GM21786 (cell line): Measurements from ENCODE around the gene OR5H1.
"Not testable (repeated sequence)": the region's sequence is repeated elsewhere in the genome, so short reads cannot be mapped to it uniquely, and the experiment has no call there.

ENCODE experiments used
- ATAC-seq: cut with Tn5 transposase; IDR thresholded peaks from one replicate; pipeline ENCODE4 v1.9.1; 2021; ENCODE audit not compliant: unreplicated experiment

Gene OR5H1

GRCh38 chr3:98130421-98130820 is at the start of gene OR5H1:
Gene OR5H1 (plus strand): TSS chr3:98130721. CDS start chr3:98132698, 1,977 bp downstream.
- no peak for ATAC-seq

- ATAC-seq = no peak
Measured at GRCh38 chr3:98086873-98087272, 43.6 kb upstream of the OR5H1 start, which contains the start of gene OR5AC2. Gene OR5AC2 (plus strand): TSS chr3:98087173. CDS start chr3:98087173, 0 bp downstream.

DNA sequence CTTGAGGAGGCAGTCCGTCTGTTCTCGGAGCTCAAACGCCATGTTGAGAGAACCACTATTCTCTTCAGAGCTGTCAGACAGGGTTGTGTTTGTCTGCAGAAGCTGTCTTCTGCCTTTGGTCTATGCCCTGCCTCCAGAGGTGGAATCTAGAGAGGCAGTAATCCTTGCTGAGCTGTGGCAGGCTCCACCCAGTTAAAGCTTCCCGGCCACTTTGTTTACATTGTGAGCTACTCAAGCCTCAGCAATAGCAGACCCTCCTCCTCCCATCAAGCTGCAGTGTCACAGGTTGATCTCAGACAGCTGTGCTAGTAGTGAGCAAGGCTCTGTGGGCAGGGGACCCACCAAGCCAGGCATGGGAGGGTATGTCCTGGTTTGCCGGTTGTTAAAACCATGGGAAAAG is 34.6 kb upstream of the OR5H1 start:
- no peak for ATAC-seq

DNA sequence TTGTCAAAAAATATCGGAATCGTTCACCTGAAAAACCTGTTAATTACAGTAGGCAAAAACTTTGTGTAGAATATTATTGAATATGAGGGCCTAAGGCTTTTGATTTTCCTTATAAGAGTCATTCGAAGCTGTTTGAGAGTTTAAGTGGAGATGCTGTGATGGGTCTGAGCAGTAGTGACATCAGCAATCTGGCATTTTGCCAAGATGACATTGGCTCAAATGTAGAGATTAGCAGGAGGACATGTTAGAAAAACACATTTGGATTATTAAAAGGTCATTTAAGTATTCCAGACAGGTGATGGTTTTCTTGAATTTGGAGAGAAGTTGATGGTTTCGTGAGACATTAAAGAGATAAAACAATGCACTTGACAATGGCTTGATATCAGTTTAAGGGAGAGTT is 30.7 kb upstream of the OR5H1 start:
- no peak for ATAC-seq

DNA sequence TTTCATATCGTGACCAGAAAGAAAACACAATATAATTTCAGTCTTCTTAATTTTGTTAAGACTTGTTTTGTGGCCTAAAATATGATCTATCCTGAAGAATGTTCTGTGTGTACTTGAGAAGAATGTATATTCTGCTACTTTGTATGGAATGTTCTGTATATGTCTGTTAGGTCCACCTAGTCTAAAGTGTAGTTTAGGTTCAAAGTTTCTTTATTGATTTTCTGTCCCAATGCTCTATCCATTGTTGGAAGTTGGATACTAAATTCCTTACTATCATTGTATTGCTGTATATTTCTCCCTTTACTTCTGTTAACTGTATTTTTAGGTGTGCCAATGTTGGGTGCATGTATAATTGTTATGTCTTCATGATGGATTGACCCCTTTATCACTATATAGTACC is 22.4 kb upstream of the OR5H1 start:
- ATAC-seq = no peak

DNA sequence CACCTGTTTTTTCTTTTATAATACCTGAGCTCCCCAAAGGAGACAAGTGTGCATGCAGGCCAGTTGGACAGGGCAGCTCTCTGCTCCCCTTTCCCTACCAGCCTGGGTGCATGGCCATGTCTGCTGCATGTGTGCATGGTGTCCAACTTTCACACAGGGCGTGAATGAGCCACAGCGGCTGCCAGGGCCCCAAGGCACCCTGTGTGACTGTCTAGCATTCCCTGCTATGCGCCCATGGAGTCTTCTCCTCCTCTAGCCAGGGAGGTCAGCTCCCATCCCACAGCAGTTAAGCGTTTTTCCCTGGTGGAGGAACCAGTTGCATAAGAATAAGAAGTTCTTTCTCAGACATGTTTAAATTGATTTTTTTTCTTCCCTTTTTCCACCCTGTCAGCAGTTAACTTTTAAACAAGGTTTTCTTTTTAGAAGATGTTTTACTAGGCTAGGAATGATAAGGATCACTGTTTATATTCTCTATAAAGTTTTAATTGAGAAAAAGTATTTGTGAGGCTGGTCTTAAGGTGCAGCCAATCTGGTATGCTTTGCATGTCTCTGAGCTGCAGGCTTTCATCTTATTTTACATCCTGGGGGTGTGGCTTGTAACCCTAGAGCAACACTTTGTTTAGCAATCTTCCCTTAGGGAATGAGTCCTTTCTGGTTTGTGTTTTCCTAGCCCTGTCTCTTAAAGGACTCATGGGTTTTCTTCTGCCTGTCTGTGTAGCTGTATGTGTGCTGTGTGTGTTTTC is 20.5 kb upstream of the OR5H1 start:
- ATAC-seq = no peak

DNA sequence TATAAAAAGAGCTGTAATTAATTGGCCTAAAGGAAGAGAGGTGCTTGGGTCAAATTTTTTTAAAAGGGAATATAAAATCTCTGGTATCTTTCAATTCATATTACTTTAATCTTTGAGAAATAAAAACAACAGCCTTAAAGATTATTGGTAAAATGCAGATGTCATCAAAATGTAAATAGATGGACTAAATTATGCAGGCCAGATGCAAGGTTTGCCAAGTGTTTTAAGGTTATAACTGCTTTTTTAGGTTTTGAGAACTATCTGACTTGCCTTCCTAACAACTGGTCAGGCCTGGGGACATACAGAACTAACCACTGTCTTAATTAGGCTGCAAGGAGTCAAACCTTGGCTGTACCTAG is 20.0 kb upstream of the OR5H1 start:
- ATAC-seq = no peak

GRCh38 chr3:98114264-98114663 is 16.3 kb upstream of the OR5H1 start:
- ATAC-seq = no peak

DNA sequence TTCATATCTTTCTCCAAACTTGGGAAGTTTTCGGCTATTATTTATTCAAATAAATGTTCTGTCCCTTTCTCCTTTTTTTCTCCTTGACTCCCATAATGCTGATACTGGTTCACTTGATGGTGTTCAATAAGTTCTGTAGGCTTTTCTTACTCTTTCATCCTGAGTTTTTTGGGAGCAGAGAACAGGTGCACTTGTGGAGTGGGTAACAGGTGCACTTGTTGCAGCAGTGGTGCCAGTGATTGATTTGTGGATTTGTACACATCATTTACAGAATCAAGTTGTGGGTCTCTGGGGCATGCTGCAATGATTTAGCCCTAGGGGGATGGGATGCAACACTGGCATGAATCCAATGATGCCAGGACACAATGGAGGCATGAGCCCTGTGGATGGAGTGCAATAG is 14.8 kb upstream of the OR5H1 start:
- no peak for ATAC-seq

DNA sequence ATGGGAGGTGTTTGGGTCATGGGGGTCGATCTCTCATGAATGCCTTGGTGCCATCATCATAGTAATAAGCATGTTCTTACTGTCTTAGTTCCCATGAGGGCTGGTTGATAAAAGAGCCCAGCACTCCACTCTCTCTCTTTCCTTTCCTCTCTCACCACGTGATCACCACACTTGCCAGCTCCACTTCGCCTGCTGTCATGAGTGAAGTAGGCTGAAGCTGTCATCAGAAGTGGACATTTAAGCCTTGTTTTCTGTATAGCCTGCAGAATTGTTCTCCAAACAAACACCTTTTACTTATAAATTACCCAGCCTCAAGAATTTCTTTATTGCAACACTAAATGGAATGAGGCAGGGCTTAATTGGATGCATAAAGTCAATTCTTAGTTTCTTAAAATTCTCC is 6.1 kb downstream of the OR5H1 start:
- ATAC-seq = no peak

GRCh38 chr3:98137826-98138557 is 7.5 kb downstream of the OR5H1 start:
- not testable (repeated sequence) for ATAC-seq

- no peak for ATAC-seq
Measured at GRCh38 chr3:98140531-98140930, 10.0 kb downstream of the OR5H1 start.

DNA sequence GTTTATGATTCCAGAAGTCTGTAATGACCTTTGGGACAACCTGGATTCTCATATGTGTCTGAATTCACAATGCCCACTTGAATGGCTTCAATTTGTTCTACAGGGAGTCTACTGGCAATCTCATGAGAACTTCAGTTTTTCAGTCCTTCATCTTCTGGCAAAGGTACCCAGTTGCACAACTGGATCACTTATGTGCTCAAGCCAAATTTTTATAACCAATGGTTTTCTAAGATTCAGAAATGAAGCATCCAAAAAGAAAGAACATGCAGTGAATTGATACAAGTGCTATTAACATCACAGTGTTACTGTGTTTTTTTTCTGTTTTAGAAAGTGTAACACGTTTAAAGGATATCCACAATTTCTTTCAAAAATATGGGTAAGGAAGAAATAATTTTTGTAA is 16.7 kb downstream of the OR5H1 start, which contains the start of gene OR5H14:
Gene OR5H14, plus strand, starts transcription at position 301 of the 400 bp plus-strand sequence. CDS start 1,907 bp downstream, outside the sequence.
- no peak for ATAC-seq

DNA sequence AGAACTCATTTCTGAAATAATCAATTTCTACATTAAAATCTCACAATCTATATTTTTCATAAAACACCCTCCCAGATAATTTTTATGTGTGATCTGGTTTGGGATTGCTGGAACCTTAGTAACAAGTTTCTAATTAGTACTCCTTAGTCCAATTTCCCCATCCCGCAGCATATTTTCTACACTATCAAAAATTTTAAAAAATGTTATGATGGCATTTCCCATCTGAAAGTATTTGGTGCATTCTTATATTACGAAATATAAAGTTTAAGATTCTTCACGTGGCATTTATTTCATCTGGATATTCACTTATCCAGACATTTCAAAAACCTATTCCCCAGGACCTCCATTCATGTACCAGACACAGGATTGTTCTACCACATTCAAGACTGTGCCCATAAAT is 18.2 kb downstream of the OR5H1 start:
- no peak for ATAC-seq

DNA sequence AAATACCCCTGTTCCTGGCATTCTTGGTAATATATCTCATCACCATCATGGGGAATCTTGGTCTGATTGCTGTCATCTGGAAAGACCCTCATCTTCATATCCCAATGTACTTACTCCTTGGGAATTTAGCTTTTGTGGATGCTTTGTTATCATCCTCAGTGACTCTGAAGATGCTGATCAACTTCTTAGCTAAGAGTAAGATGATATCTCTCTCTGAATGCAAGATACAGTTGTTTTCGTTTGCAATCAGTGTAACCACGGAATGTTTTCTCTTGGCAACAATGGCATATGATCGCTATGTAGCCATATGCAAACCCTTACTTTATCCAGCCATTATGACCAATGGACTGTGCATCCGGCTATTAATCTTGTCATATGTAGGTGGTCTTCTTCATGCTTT is 18.9 kb downstream of the OR5H1 start:
- ATAC-seq = not testable (repeated sequence)

DNA sequence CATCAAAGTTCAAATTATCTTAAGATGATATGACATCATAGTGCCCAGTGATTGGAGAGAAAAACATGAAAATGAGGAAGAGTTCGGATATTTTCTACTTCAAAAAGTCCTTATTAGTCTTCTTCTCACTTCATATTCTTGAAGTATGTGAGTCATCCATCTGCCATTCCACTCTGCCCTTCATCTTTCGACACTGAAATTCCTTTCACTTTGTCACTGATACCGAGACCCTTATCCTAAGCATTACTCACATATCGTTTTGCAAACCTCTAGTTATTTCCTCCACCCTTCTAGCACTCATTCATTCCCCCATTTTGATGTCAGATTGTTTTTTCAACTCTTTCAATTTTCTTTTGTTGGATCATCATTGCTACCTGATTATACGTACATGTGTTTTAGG is 20.7 kb downstream of the OR5H1 start:
- ATAC-seq = no peak

DNA sequence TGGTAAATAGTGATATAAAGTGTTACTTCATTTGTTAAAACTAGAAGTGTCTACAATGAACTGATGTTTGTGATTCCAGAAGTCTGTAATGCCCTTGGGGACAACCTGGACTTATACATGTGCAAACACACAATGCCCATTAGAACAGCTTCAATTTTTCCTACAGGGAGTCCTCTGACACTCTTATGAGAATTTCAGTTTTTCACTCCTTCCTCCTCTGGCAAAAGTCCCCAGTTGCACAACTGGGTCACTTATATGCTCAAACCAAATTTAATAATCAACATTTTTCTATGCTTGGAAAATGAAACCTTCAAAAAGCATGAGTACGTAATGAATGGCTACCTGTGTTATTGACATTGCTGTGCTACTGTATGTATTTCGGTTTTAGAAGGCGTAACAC is 35.9 kb downstream of the OR5H1 start, which contains the start of gene OR5H15:
Gene OR5H15, plus strand, starts transcription at position 301 of the 400 bp plus-strand sequence. CDS start 2,004 bp downstream, outside the sequence.
- no peak for ATAC-seq

DNA sequence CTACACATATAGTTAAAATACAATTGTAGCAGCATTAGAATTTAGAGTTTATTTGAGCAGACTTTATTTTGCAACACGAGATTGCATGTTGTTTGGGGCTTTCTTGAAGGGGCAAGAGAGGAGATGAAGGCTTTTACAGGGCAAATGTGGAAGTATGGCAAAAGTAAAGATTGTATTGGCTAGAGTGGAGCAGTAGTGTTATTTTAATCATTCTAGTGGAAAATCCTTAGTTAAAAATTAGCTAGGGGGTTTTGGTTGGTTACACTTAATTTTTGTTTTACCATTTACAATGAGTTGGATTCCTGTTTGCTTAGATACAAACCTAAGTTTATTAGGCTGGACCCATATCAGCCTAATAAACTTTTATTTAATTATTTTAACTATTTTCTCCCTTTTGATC is 40.5 kb downstream of the OR5H1 start:
- no peak for ATAC-seq

DNA sequence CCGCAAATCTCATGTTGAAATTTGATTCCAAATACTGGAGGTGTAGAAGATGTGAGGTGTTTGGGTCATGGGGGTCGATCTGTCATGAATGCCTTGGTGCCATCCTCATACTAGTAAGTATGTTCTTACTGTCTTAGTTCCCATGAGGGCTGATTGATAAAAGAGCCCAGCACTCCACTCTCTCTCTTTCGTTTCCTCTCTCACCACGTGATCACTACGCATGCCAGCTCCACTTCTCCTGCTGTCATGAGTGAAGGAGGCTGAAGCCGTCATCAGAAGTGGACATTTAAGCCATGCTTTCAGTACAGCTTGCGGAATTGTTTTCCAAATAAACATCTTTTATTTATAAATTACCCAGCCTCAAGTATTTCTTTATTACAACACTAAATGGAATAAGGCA is 42.1 kb downstream of the OR5H1 start:
- ATAC-seq = no peak

DNA sequence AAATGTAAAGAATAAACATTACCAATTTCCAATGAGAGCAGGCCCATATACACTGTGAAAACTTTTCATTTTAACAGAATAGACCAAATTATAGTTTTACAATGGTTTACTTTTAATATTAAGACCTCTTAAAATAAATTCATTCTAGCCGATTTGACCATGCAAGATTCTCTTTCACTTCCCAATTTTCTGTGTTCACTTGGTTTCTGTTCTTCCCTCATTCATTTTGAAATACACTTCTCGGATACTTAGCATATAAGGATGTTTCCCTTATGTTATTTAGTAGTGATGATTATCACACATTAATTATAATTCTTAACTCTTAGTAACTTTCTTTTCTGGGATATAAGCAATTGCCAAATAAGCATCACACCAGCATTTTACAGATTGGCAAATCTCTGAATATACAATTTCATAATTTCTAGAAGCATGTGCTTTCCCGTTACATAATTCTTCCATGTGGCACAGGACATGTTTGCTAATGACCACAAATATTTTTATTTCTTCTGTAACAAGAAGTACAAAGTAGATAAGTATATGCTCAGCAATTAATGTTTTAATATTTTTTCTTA is 49.9 kb downstream of the OR5H1 start:
- ATAC-seq = no peak

- ATAC-seq = no peak
Measured at GRCh38 chr3:98182196-98182595, 51.7 kb downstream of the OR5H1 start.

DNA sequence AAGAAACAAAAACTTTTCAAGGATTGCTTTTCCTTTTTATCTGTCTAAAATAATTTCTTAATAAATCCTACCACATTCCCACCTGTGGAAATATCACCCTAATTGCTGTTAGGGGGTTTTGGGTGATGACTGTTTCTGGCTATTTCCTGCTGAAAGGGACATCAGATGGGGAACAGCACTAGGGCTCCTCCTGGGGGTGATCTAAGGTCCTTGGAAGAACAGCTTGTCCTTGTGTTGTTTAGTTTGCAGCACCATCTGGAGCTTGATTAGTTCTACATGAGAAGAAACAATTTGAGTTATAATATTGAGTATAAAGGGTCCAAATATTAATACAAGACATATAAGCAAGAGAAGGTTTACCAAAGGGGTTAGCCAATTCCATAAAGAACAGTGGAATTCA is 54.7 kb downstream of the OR5H1 start:
- no peak for ATAC-seq
